ENCODE data around the gene SCAF4.
"Not testable (repeated sequence)": the region's sequence is repeated elsewhere in the genome, so short reads cannot be mapped to it uniquely, and the experiment has no call there.

The SCAF4 gene

GRCh38 chr21:31741116-31741515, 9.2 kb upstream of the SCAF4 start:
- 100% methylated on average over 1 to 2 of the region's 5 CpGs for WGBS, 2 experiments
- H3K4me3 ChIP-seq (ENCODE audit: insufficient read depth, low read depth, low read length) = no peak overlapping the region
- H3K27ac ChIP-seq (ENCODE audit: insufficient read depth, low read depth, low read length, poor library complexity, severe bottlenecking) = no peak overlapping the region

GRCh38 chr21:31737586-31738397, 5.9 kb upstream of the SCAF4 start:
- H3K27ac ChIP-seq (ENCODE audit: insufficient read depth, low read depth, low read length, poor library complexity, severe bottlenecking); H3K4me3 ChIP-seq (ENCODE audit: insufficient read depth, low read depth, low read length); H3K27me3 ChIP-seq (ENCODE audit: control insufficient read depth, insufficient read depth, low read length, poor library complexity, severe bottlenecking); H3K9me3 ChIP-seq (ENCODE audit: control insufficient read depth, low read length); H3K4me1 ChIP-seq (ENCODE audit: control insufficient read depth, insufficient read depth, low read length); H3K36me3 ChIP-seq (ENCODE audit: control insufficient read depth, insufficient read depth, low read length): not testable (repeated sequence)
- WGBS, 2 experiments = 91 to 92% methylated on average over 8 of the region's 8 CpGs

More at GRCh38 chr21:31741116-31741515, 9.2 kb upstream of the SCAF4 start:
- H3K27me3 ChIP-seq (ENCODE audit: control insufficient read depth, insufficient read depth, low read length, poor library complexity, severe bottlenecking) = no peaks in the 10 kb centered on the region
- no peaks in the 10 kb centered on the region for H3K4me1 ChIP-seq (ENCODE audit: control insufficient read depth, insufficient read depth, low read length)
- H3K36me3 ChIP-seq (ENCODE audit: control insufficient read depth, insufficient read depth, low read length) = no peaks in the 10 kb centered on the region
- no peaks in the 10 kb centered on the region for H3K9me3 ChIP-seq (ENCODE audit: control insufficient read depth, low read length)

GRCh38 chr21:31735511-31735992, 3.6 kb upstream of the SCAF4 start:
- H3K4me3 ChIP-seq (ENCODE audit: insufficient read depth, low read depth, low read length) = no peak overlapping the region
- peaks cover 11% of the 10 kb centered on the region for H3K4me1 ChIP-seq (ENCODE audit: control insufficient read depth, insufficient read depth, low read length)
- 92 to 96% methylated on average over 4 of the region's 4 CpGs for whole genome bisulfite sequencing, 2 experiments
- H3K36me3 ChIP-seq (ENCODE audit: control insufficient read depth, insufficient read depth, low read length) = no peaks in the 10 kb centered on the region
- no peaks in the 10 kb centered on the region for H3K27me3 ChIP-seq (ENCODE audit: control insufficient read depth, insufficient read depth, low read length, poor library complexity, severe bottlenecking)
- H3K27ac ChIP-seq (ENCODE audit: insufficient read depth, low read depth, low read length, poor library complexity, severe bottlenecking) = no peak overlapping the region
- no peaks in the 10 kb centered on the region for H3K9me3 ChIP-seq (ENCODE audit: control insufficient read depth, low read length)

DNA sequence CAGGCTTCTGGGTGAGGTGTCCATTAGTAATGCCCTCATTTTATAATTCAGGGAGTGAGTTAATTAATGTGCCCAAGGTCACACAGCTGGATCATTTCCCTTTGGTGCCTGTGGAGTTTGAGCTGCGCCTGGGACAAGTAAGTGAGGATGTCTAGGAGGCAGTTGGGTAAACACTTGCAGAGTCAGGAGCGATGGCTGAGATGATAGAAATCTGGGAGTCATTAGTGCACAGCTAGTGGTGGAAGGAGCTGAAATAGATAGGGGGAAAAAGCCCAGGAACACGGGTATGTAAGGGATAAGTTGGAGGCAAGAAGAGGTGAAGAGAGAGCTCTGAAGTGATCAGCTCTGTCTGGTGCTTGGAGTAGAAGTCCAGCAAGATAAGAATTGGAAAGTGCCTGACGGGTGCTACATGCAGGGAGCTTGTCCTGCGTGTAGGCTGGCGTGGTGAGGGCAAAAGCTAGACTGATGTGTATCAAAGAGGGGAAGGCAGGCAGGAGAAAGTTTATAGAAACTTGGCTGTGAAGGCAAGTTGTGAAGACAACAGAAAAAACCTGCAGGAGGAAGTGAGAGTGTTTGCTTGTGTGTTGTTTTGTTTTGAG, 1.7 kb upstream of the SCAF4 start:
- H3K36me3 ChIP-seq (ENCODE audit: control insufficient read depth, insufficient read depth, low read length) = no peaks in the 10 kb centered on the region
- H3K4me1 ChIP-seq (ENCODE audit: control insufficient read depth, insufficient read depth, low read length) = peaks cover 13% of the 10 kb centered on the region
- H3K27me3 ChIP-seq (ENCODE audit: control insufficient read depth, insufficient read depth, low read length, poor library complexity, severe bottlenecking) = no peaks in the 10 kb centered on the region
- WGBS, 2 experiments = 87 to 89% methylated on average over 6 of the region's 6 CpGs
- H3K27ac ChIP-seq (ENCODE audit: insufficient read depth, low read depth, low read length, poor library complexity, severe bottlenecking) = no peak overlapping the region
- no peak overlapping the region for H3K4me3 ChIP-seq (ENCODE audit: insufficient read depth, low read depth, low read length)
- no peaks in the 10 kb centered on the region for H3K9me3 ChIP-seq (ENCODE audit: control insufficient read depth, low read length)

GRCh38 chr21:31732597-31733550, 956 bp upstream of the SCAF4 start:
- no peaks in the 10 kb centered on the region for H3K27me3 ChIP-seq (ENCODE audit: control insufficient read depth, insufficient read depth, low read length, poor library complexity, severe bottlenecking)
- peak overlapping the region; percentile 93 for H3K4me3 ChIP-seq (ENCODE audit: insufficient read depth, low read depth, low read length)
- peaks cover 14% of the 10 kb centered on the region for H3K4me1 ChIP-seq (ENCODE audit: control insufficient read depth, insufficient read depth, low read length)
- no peaks in the 10 kb centered on the region for H3K36me3 ChIP-seq (ENCODE audit: control insufficient read depth, insufficient read depth, low read length)
- H3K27ac ChIP-seq (ENCODE audit: insufficient read depth, low read depth, low read length, poor library complexity, severe bottlenecking) = peak overlapping the region; percentile 99
- no peaks in the 10 kb centered on the region for H3K9me3 ChIP-seq (ENCODE audit: control insufficient read depth, low read length)
- WGBS, 2 experiments = 44% methylated on average over 20 of the region's 20 CpGs

- Histone ChIP-seq H3K36me3 (ENCODE audit: control insufficient read depth, insufficient read depth, low read length) (peaks cover 4% of the 10 kb centered on the region), H3K4me3 (ENCODE audit: insufficient read depth, low read depth, low read length) (peak overlapping the region; percentile 93), H3K9me3 (ENCODE audit: control insufficient read depth, low read length) (no peaks in the 10 kb centered on the region), H3K27me3 (ENCODE audit: control insufficient read depth, insufficient read depth, low read length, poor library complexity, severe bottlenecking) (no peaks in the 10 kb centered on the region), H3K27ac (ENCODE audit: insufficient read depth, low read depth, low read length, poor library complexity, severe bottlenecking) (peak overlapping the region; percentile 81), H3K4me1 (ENCODE audit: control insufficient read depth, insufficient read depth, low read length) (peaks cover 14% of the 10 kb centered on the region)
- 0% methylated on average over 86 of the region's 86 CpGs for WGBS, 2 experiments
These were observed 662 bp downstream of the SCAF4 start for GRCh38 chr21:31731056-31731856.

- Histone ChIP-seq H3K4me1 (ENCODE audit: control insufficient read depth, insufficient read depth, low read length) (peaks cover 14% of the 10 kb centered on the region), H3K27ac (ENCODE audit: insufficient read depth, low read depth, low read length, poor library complexity, severe bottlenecking) (peak overlapping the region; percentile 81), H3K27me3 (ENCODE audit: control insufficient read depth, insufficient read depth, low read length, poor library complexity, severe bottlenecking) (no peaks in the 10 kb centered on the region), H3K9me3 (ENCODE audit: control insufficient read depth, low read length) (no peaks in the 10 kb centered on the region), H3K36me3 (ENCODE audit: control insufficient read depth, insufficient read depth, low read length) (peaks cover 4% of the 10 kb centered on the region), H3K4me3 (ENCODE audit: insufficient read depth, low read depth, low read length) (peak overlapping the region; percentile 93)
- WGBS, 2 experiments = 0% methylated on average over 14 of the region's 14 CpGs
These were observed 1.2 kb downstream of the SCAF4 start for GRCh38 chr21:31730712-31731055.

GRCh38 chr21:31729622-31730343, 2.1 kb downstream of the SCAF4 start:
- no peak overlapping the region for H3K27ac ChIP-seq (ENCODE audit: insufficient read depth, low read depth, low read length, poor library complexity, severe bottlenecking)
- H3K9me3 ChIP-seq (ENCODE audit: control insufficient read depth, low read length) = no peaks in the 10 kb centered on the region
- peaks cover 14% of the 10 kb centered on the region for H3K4me1 ChIP-seq (ENCODE audit: control insufficient read depth, insufficient read depth, low read length)
- H3K27me3 ChIP-seq (ENCODE audit: control insufficient read depth, insufficient read depth, low read length, poor library complexity, severe bottlenecking) = no peaks in the 10 kb centered on the region
- WGBS, 2 experiments = 24 to 32% methylated on average over 3 of the region's 4 CpGs
- peaks cover 4% of the 10 kb centered on the region for H3K36me3 ChIP-seq (ENCODE audit: control insufficient read depth, insufficient read depth, low read length)
- H3K4me3 ChIP-seq (ENCODE audit: insufficient read depth, low read depth, low read length) = peak overlapping the region; percentile 93

DNA sequence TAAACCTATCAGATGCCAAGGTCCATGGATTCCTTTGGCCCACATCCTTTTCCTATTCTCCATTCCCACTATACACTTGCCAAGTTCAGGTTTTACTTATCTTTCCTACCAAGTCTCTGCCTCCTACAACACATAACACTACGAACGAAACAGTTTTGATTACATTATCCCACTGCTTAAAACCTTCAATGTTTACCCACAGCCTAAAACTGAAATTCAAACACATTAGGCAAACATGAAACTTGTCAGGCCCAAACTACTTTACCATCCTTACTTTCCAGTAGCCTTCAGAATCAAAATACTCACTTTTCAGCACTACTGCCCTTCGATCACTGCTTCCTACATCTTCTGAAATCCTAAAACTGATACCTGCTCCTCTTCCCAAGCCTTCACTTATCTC, 3.0 kb downstream of the SCAF4 start:
- H3K36me3 ChIP-seq (ENCODE audit: control insufficient read depth, insufficient read depth, low read length) = peaks cover 4% of the 10 kb centered on the region
- no peaks in the 10 kb centered on the region for H3K9me3 ChIP-seq (ENCODE audit: control insufficient read depth, low read length)
- H3K4me3 ChIP-seq (ENCODE audit: insufficient read depth, low read depth, low read length) = peak overlapping the region; percentile 93
- H3K4me1 ChIP-seq (ENCODE audit: control insufficient read depth, insufficient read depth, low read length) = peaks cover 14% of the 10 kb centered on the region
- WGBS, 2 experiments = 89 to 90% methylated on average over 3 of the region's 3 CpGs
- no peaks in the 10 kb centered on the region for H3K27me3 ChIP-seq (ENCODE audit: control insufficient read depth, insufficient read depth, low read length, poor library complexity, severe bottlenecking)
- no peak overlapping the region for H3K27ac ChIP-seq (ENCODE audit: insufficient read depth, low read depth, low read length, poor library complexity, severe bottlenecking)
